ENCODE data around the gene RNF220. TPM values are rescaled to one million over a fixed set of nuclear protein-coding genes. Genes with fewer than 3 reads are reported as not detected.
"Not testable (repeated sequence)": the region's sequence is repeated elsewhere in the genome, so short reads cannot be mapped to it uniquely, and the experiment has no call there.

RNF220 gene
- total and polyA plus RNA-seq, 2 donors from 2014 or later = 66.9 to 69.0 TPM

GRCh38 chr1:44557778-44558177, 152.7 kb downstream of the RNF220 start:
- DNase-seq (no peak), FAIRE-seq (no peak)
- no peaks in the 10 kb centered on the region for H3K4me1 ChIP-seq (ENCODE audit: control insufficient read depth in 2 of 3, insufficient read depth in 2 of 3, low read depth in 1 of 3, low read length in 3 of 3)
- peaks cover 8% of the 10 kb centered on the region for H3K27me3 ChIP-seq (ENCODE audit: control insufficient read depth, insufficient read depth, low read length)
- no peak overlapping the region for H3K27ac ChIP-seq (ENCODE audit: low read depth in 2 of 2, low read length in 2 of 2)
- no peaks in the 10 kb centered on the region for H3K36me3 ChIP-seq (ENCODE audit: control insufficient read depth in 2 of 3, insufficient read depth in 3 of 3, low read length in 3 of 3)
- H3K4me3 ChIP-seq (ENCODE audit: low read length in 3 of 3) = no peak overlapping the region
- no peak overlapping the region for H3K9ac ChIP-seq (ENCODE audit: low read length in 3 of 3)
- no peaks in the 10 kb centered on the region for H3K9me3 ChIP-seq (ENCODE audit: control insufficient read depth in 2 of 3, insufficient read depth in 1 of 3, low read length in 3 of 3)
- TF ChIP-seq CTCF (IDR thresholded peaks at IDR 0.05; ENCODE audit: borderline replicate concordance, extremely low read depth, insufficient read depth) = no peak
- intact Hi-C loops (cut with DNase I) = no loop called here

GRCh38 chr1:44558883-44559282, 153.8 kb downstream of the RNF220 start:
- Histone ChIP-seq H3K27me3 (ENCODE audit: control insufficient read depth, insufficient read depth, low read length) (peaks cover 8% of the 10 kb centered on the region), H3K4me1 (ENCODE audit: control insufficient read depth in 2 of 3, insufficient read depth in 2 of 3, low read depth in 1 of 3, low read length in 3 of 3) (no peaks in the 10 kb centered on the region), H3K27ac (ENCODE audit: low read depth in 2 of 2, low read length in 2 of 2) (no peak overlapping the region), H3K9me3 (ENCODE audit: control insufficient read depth in 2 of 3, insufficient read depth in 1 of 3, low read length in 3 of 3) (no peaks in the 10 kb centered on the region), H3K4me3 (ENCODE audit: low read length in 3 of 3) (no peak overlapping the region), H3K36me3 (ENCODE audit: control insufficient read depth in 2 of 3, insufficient read depth in 3 of 3, low read length in 3 of 3) (no peaks in the 10 kb centered on the region), H3K9ac (ENCODE audit: low read length in 3 of 3) (no peak overlapping the region)
- no peak for TF ChIP-seq CTCF (IDR thresholded peaks at IDR 0.05; ENCODE audit: borderline replicate concordance, extremely low read depth, insufficient read depth)
- FAIRE-seq (no peak), DNase-seq (no peak)
- intact Hi-C loops (cut with DNase I) = no loop called here

GRCh38 chr1:44559330-44559729, 154.3 kb downstream of the RNF220 start:
- no peaks in the 10 kb centered on the region for H3K4me1 ChIP-seq (ENCODE audit: control insufficient read depth in 2 of 3, insufficient read depth in 2 of 3, low read depth in 1 of 3, low read length in 3 of 3)
- H3K36me3 ChIP-seq (ENCODE audit: control insufficient read depth in 2 of 3, insufficient read depth in 3 of 3, low read length in 3 of 3) = no peaks in the 10 kb centered on the region
- no peak for FAIRE-seq
- H3K27ac ChIP-seq (ENCODE audit: low read depth in 2 of 2, low read length in 2 of 2) = no peak overlapping the region
- H3K9ac ChIP-seq (ENCODE audit: low read length in 3 of 3) = no peak overlapping the region
- no peak overlapping the region for H3K4me3 ChIP-seq (ENCODE audit: low read length in 3 of 3)
- no peak for TF ChIP-seq CTCF (IDR thresholded peaks at IDR 0.05; ENCODE audit: borderline replicate concordance, extremely low read depth, insufficient read depth)
- no peak for DNase-seq
- intact Hi-C loops (cut with DNase I) = no loop called here
- H3K27me3 ChIP-seq (ENCODE audit: control insufficient read depth, insufficient read depth, low read length) = peaks cover 8% of the 10 kb centered on the region
- no peaks in the 10 kb centered on the region for H3K9me3 ChIP-seq (ENCODE audit: control insufficient read depth in 2 of 3, insufficient read depth in 1 of 3, low read length in 3 of 3)

- no peak for TF ChIP-seq CTCF (IDR thresholded peaks at IDR 0.05; ENCODE audit: borderline replicate concordance, extremely low read depth, insufficient read depth)
- Histone ChIP-seq H3K9ac (ENCODE audit: low read length in 3 of 3) (no peak overlapping the region), H3K36me3 (ENCODE audit: control insufficient read depth in 2 of 3, insufficient read depth in 3 of 3, low read length in 3 of 3) (no peaks in the 10 kb centered on the region), H3K27ac (ENCODE audit: low read depth in 2 of 2, low read length in 2 of 2) (no peak overlapping the region), H3K4me3 (ENCODE audit: low read length in 3 of 3) (no peak overlapping the region), H3K27me3 (ENCODE audit: control insufficient read depth, insufficient read depth, low read length) (peaks cover 8% of the 10 kb centered on the region), H3K4me1 (ENCODE audit: control insufficient read depth in 2 of 3, insufficient read depth in 2 of 3, low read depth in 1 of 3, low read length in 3 of 3) (no peaks in the 10 kb centered on the region), H3K9me3 (ENCODE audit: control insufficient read depth in 2 of 3, insufficient read depth in 1 of 3, low read length in 3 of 3) (no peaks in the 10 kb centered on the region)
- no peak for FAIRE-seq
- intact Hi-C loops (cut with DNase I) = no loop called here
- DNase-seq = no peak
Observed at GRCh38 chr1:44559913-44560312, 154.9 kb downstream of the RNF220 start.

- DNase-seq; H3K9ac ChIP-seq (ENCODE audit: low read length in 3 of 3); H3K27ac ChIP-seq (ENCODE audit: low read depth in 2 of 2, low read length in 2 of 2); FAIRE-seq; H3K4me1 ChIP-seq (ENCODE audit: control insufficient read depth in 2 of 3, insufficient read depth in 2 of 3, low read depth in 1 of 3, low read length in 3 of 3); H3K4me3 ChIP-seq (ENCODE audit: low read length in 3 of 3); intact Hi-C loops (cut with DNase I); H3K36me3 ChIP-seq (ENCODE audit: control insufficient read depth in 2 of 3, insufficient read depth in 3 of 3, low read length in 3 of 3); H3K27me3 ChIP-seq (ENCODE audit: control insufficient read depth, insufficient read depth, low read length); H3K9me3 ChIP-seq (ENCODE audit: control insufficient read depth in 2 of 3, insufficient read depth in 1 of 3, low read length in 3 of 3): not testable (repeated sequence)
Observed at GRCh38 chr1:44560696-44561095, 155.6 kb downstream of the RNF220 start.

Data from kidney (tissue), 14 donors.